ENCODE results near the gene SASH1. TPM values are rescaled to one million over a fixed set of nuclear protein-coding genes. Genes with fewer than 3 reads are reported as not detected.

The SASH1 gene
- total RNA-seq, 1 experiment from 2014 or later, result 6.6 TPM

- BruUV-seq (replicated peaks), result no TSS peak
- no peak overlapping the region for H3K27ac ChIP-seq (ENCODE audit: low read length)
- TF ChIP-seq SIN3A (IDR thresholded peaks at IDR 0.05; ENCODE audit: borderline replicate concordance, insufficient read depth, low read depth, low read length) (no peak), TCF7L2 (IDR thresholded peaks at IDR 0.05; ENCODE audit: low read depth, low read length) (no peak)
- POLR2A ChIA-PET, result no interaction called here
- no peak overlapping the region for H3K4me3 ChIP-seq (ENCODE audit: low read depth in 2 of 2, low read length in 2 of 2)
- no peaks in the 10 kb centered on the region for H3K36me3 ChIP-seq (ENCODE audit: control insufficient read depth, insufficient read depth, low read length)
- CTCF ChIA-PET, result no interaction called here
- in situ Hi-C loops (cut with HindIII; ENCODE audit: low pct_unique_long_range_greater_than_20kb, low sequenced_read_pairs), result no loop called here
- H3K4me1 ChIP-seq (ENCODE audit: control insufficient read depth, insufficient read depth, low read length), result no peaks in the 10 kb centered on the region
- DNase-seq (ENCODE audit: low read depth, low spot score) (no peak), ATAC-seq (peak; percentile 48; the same call in 1 of the 2 replicates)
- H3K27me3 ChIP-seq (ENCODE audit: control insufficient read depth, insufficient read depth, low read length), result no peaks in the 10 kb centered on the region
- H3K9me3 ChIP-seq (ENCODE audit: control insufficient read depth, insufficient read depth, low read depth, low read length), result no peaks in the 10 kb centered on the region
- intact Hi-C loops (cut with micrococcal nuclease; ENCODE audit: unreplicated experiment), result no loop called here
These were observed 36.4 kb upstream of the SASH1 start for GRCh38 chr6:148306286-148306685.

- in situ Hi-C loops (cut with HindIII; ENCODE audit: low pct_unique_long_range_greater_than_20kb, low sequenced_read_pairs), result no loop called here
- POLR2A ChIA-PET, result no interaction called here
- no peak for ATAC-seq
These were observed 35.2 kb upstream of the SASH1 start for GRCh38 chr6:148307405-148307804.

More at GRCh38 chr6:148307405-148307804, 35.2 kb upstream of the SASH1 start:
- intact Hi-C loops (cut with micrococcal nuclease; ENCODE audit: unreplicated experiment), result no loop called here
- DNase-seq (ENCODE audit: low read depth, low spot score), result no peak
- H3K4me3 ChIP-seq (ENCODE audit: low read depth in 2 of 2, low read length in 2 of 2), result no peak overlapping the region
- CTCF ChIA-PET, result no interaction called here
- no peaks in the 10 kb centered on the region for H3K4me1 ChIP-seq (ENCODE audit: control insufficient read depth, insufficient read depth, low read length)
- H3K27ac ChIP-seq (ENCODE audit: low read length), result no peak overlapping the region
- TF ChIP-seq SIN3A (IDR thresholded peaks at IDR 0.05; ENCODE audit: borderline replicate concordance, insufficient read depth, low read depth, low read length) (no peak), POLR2AphosphoS5 (IDR thresholded peaks at IDR 0.05; ENCODE audit: low read depth, low read length) (no peak), TCF7L2 (IDR thresholded peaks at IDR 0.05; ENCODE audit: low read depth, low read length) (no peak), CTCF (IDR thresholded peaks at IDR 0.05) (no peak), REST (IDR thresholded peaks at IDR 0.05; ENCODE audit: insufficient read depth in 1 of 2, low read depth in 2 of 2, low read length in 1 of 2) (no peak)
- no peaks in the 10 kb centered on the region for H3K36me3 ChIP-seq (ENCODE audit: control insufficient read depth, insufficient read depth, low read length)
- no peaks in the 10 kb centered on the region for H3K9me3 ChIP-seq (ENCODE audit: control insufficient read depth, insufficient read depth, low read depth, low read length)
- H3K27me3 ChIP-seq (ENCODE audit: control insufficient read depth, insufficient read depth, low read length), result no peaks in the 10 kb centered on the region
- no TSS peak for BruUV-seq (replicated peaks)
